Activated CD4-positive, alpha-beta T cell treated with anti-CD3 and anti-CD28 coated beads for 36 hours (primary cell): Measurements from ENCODE around the gene FOXP4. TPM values are rescaled to one million over a fixed set of nuclear protein-coding genes. Genes with fewer than 3 reads are reported as not detected.

Experiments
- ATAC-seq: fragments of 200-7000 bp; cut with Tn5 transposase; one replicate; pipeline ENCODE4 v1.10.0; 2021; ENCODE audit warnings: mild to moderate bottlenecking, moderate library complexity
- CTCF ChIA-PET: fragments of 350-600 bp; sonication (Branson Sonifier 250); formaldehyde crosslinking; loops from one replicate; lab custom pipeline; 2021; ENCODE audit warnings: antibody characterized with exemption; lab: Charles Lee
- POLR2A ChIA-PET: fragments of 350-600 bp; sonication (Branson Sonifier 250); formaldehyde crosslinking; loops from one replicate; lab custom pipeline; 2021; ENCODE audit warnings: antibody characterized with exemption, inconsistent platforms; lab: Charles Lee
- DNase-seq: peaks from one replicate; pipeline ENCODE4 v3.0.0-alpha.2; 2020
- H3K27ac Mint-ChIP-seq: one replicate; pipeline ENCODE4 v1.8.0; 2021; ENCODE audit warnings: mixed read lengths
- H3K27me3 Mint-ChIP-seq: one replicate; pipeline ENCODE4 v1.8.0; 2021; ENCODE audit warnings: mixed read lengths
- H3K36me3 Mint-ChIP-seq: one replicate; pipeline ENCODE4 v1.8.0; 2021; ENCODE audit warnings: low read depth, mixed read lengths
- H3K4me1 Mint-ChIP-seq: one replicate; pipeline ENCODE4 v1.8.0; 2021; ENCODE audit warnings: mixed read lengths
- H3K4me3 Mint-ChIP-seq: one replicate; pipeline ENCODE4 v1.8.0; 2021; ENCODE audit warnings: mild to moderate bottlenecking, moderate library complexity, mixed read lengths
- H3K9me3 Mint-ChIP-seq: one replicate; pipeline ENCODE4 v1.8.0; 2021; ENCODE audit warnings: low read depth, mixed read lengths
- intact Hi-C, 2 experiments: fragments of 100-400 bp; cut with DNase I in 1 of 2; cut with micrococcal nuclease in 1 of 2; formaldehyde crosslinking; loops; one replicate each; pipeline versions ENCODE4 v1.14.2 to v1.15.1; 2022 to 2024; cut with DNase I, micrococcal nuclease
- total RNA-seq, 2 experiments: library from RNA; stranded (reverse); gene quantifications; one replicate each; pipeline ENCODE4 v1.2.3, GENCODE V29; 2021

FOXP4 gene
- total RNA-seq, 2 experiments from 2014 or later = 11.1 to 13.8 TPM

- intact Hi-C loops = loop anchor here in 1 of 2 experiments (5.0 kb wide), 2 partner anchors 87 to 133 kb away; no protein-coding TSS in a partner anchor
- H3K4me3 Mint-ChIP-seq = no peak overlapping the region
- H3K27me3 Mint-ChIP-seq = peaks cover 52% of the 10 kb centered on the region
- ATAC-seq = peak; percentile 57
- no peaks in the 10 kb centered on the region for H3K9me3 Mint-ChIP-seq
- no peak overlapping the region for H3K27ac Mint-ChIP-seq
- peak; percentile 52 for DNase-seq
- peaks cover 13% of the 10 kb centered on the region for H3K4me1 Mint-ChIP-seq
- CTCF ChIA-PET = interaction anchor here (0.9 kb wide), 1 partner anchor 79 kb away, joined by 3 read pairs; no protein-coding TSS in a partner anchor
- POLR2A ChIA-PET = no interaction called here
- no peaks in the 10 kb centered on the region for H3K36me3 Mint-ChIP-seq
These were observed 40.8 kb upstream of the FOXP4 start for GRCh38 chr6:41505122-41506049.

GRCh38 chr6:41508479-41508878, 37.7 kb upstream of the FOXP4 start:
- Mint-ChIP-seq H3K4me3 (no peak overlapping the region), H3K27ac (no peak overlapping the region), H3K4me1 (peaks cover 10% of the 10 kb centered on the region), H3K36me3 (no peaks in the 10 kb centered on the region), H3K27me3 (peaks cover 40% of the 10 kb centered on the region), H3K9me3 (no peaks in the 10 kb centered on the region)
- POLR2A ChIA-PET = no interaction called here
- no peak for DNase-seq
- no peak for ATAC-seq
- intact Hi-C loops = loop anchor here in 1 of 2 experiments (5.0 kb wide), 2 partner anchors 84 to 136 kb away; no protein-coding TSS in a partner anchor
- CTCF ChIA-PET = interaction anchor here (0.6 kb wide), 1 partner anchor 692 kb away, joined by 3 read pairs; no protein-coding TSS in a partner anchor

GRCh38 chr6:41509580-41509979, 36.6 kb upstream of the FOXP4 start:
- POLR2A ChIA-PET = no interaction called here
- H3K27ac Mint-ChIP-seq = no peak overlapping the region
- ATAC-seq (no peak), DNase-seq (no peak)
- peaks cover 5% of the 10 kb centered on the region for H3K4me1 Mint-ChIP-seq
- H3K36me3 Mint-ChIP-seq = no peaks in the 10 kb centered on the region
- no peaks in the 10 kb centered on the region for H3K9me3 Mint-ChIP-seq
- CTCF ChIA-PET = no interaction called here
- peaks cover 36% of the 10 kb centered on the region for H3K27me3 Mint-ChIP-seq
- intact Hi-C loops = loop anchor here in 1 of 2 experiments (5.0 kb wide), 2 partner anchors 83 to 137 kb away; no protein-coding TSS in a partner anchor
- no peak overlapping the region for H3K4me3 Mint-ChIP-seq

- no peak overlapping the region for H3K4me3 Mint-ChIP-seq
- H3K27ac Mint-ChIP-seq = no peak overlapping the region
- ChIA-PET CTCF (no interaction called here), POLR2A (no interaction called here)
- no peaks in the 10 kb centered on the region for H3K4me1 Mint-ChIP-seq
- H3K36me3 Mint-ChIP-seq = no peaks in the 10 kb centered on the region
- DNase-seq (no peak), ATAC-seq (no peak)
- no peaks in the 10 kb centered on the region for H3K9me3 Mint-ChIP-seq
- H3K27me3 Mint-ChIP-seq = peaks cover 19% of the 10 kb centered on the region
- intact Hi-C loops = no loop called here
These were observed 34.6 kb upstream of the FOXP4 start for GRCh38 chr6:41511443-41512060.

- ATAC-seq = no peak
- ChIA-PET POLR2A (no interaction called here), CTCF (no interaction called here)
- Mint-ChIP-seq H3K4me3 (no peak overlapping the region), H3K27me3 (peaks cover 16% of the 10 kb centered on the region), H3K9me3 (no peaks in the 10 kb centered on the region), H3K4me1 (no peaks in the 10 kb centered on the region), H3K27ac (no peak overlapping the region), H3K36me3 (no peaks in the 10 kb centered on the region)
- no peak for DNase-seq
- intact Hi-C loops = no loop called here
These were observed 34.0 kb upstream of the FOXP4 start for GRCh38 chr6:41512146-41512701.

- intact Hi-C loops = no loop called here
- ATAC-seq (no peak), DNase-seq (no peak)
- Mint-ChIP-seq H3K36me3 (no peaks in the 10 kb centered on the region), H3K9me3 (no peaks in the 10 kb centered on the region), H3K4me1 (no peaks in the 10 kb centered on the region), H3K27ac (no peak overlapping the region), H3K4me3 (no peak overlapping the region), H3K27me3 (peaks cover 5% of the 10 kb centered on the region)
- ChIA-PET POLR2A (no interaction called here), CTCF (no interaction called here)
These were observed 30.2 kb upstream of the FOXP4 start for GRCh38 chr6:41515995-41516394.

GRCh38 chr6:41518118-41518517, 28.1 kb upstream of the FOXP4 start:
- no peak overlapping the region for H3K27ac Mint-ChIP-seq
- H3K9me3 Mint-ChIP-seq = no peaks in the 10 kb centered on the region
- no peaks in the 10 kb centered on the region for H3K4me1 Mint-ChIP-seq
- no peak for DNase-seq
- POLR2A ChIA-PET = no interaction called here
- H3K4me3 Mint-ChIP-seq = no peak overlapping the region
- ATAC-seq = no peak
- H3K36me3 Mint-ChIP-seq = no peaks in the 10 kb centered on the region
- peaks cover 10% of the 10 kb centered on the region for H3K27me3 Mint-ChIP-seq
- CTCF ChIA-PET = interaction anchor here (0.6 to 1.4 kb wide), 4 partner anchors 13 to 85 kb away, joined by 3 read pairs; no protein-coding TSS in a partner anchor
- intact Hi-C loops = no loop called here

- H3K9me3 Mint-ChIP-seq = no peaks in the 10 kb centered on the region
These were observed 26.9 kb upstream of the FOXP4 start for GRCh38 chr6:41519305-41519744.

GRCh38 chr6:41519745-41520699, 26.2 kb upstream of the FOXP4 start:
- POLR2A ChIA-PET = no interaction called here
- CTCF ChIA-PET = no interaction called here
- peaks cover 9% of the 10 kb centered on the region for H3K27me3 Mint-ChIP-seq
- H3K36me3 Mint-ChIP-seq = no peaks in the 10 kb centered on the region
- no peak overlapping the region for H3K27ac Mint-ChIP-seq
- H3K4me1 Mint-ChIP-seq = no peaks in the 10 kb centered on the region
- H3K4me3 Mint-ChIP-seq = no peak overlapping the region
- DNase-seq = no peak
- no peaks in the 10 kb centered on the region for H3K9me3 Mint-ChIP-seq
- intact Hi-C loops = no loop called here
- ATAC-seq = no peak

More at GRCh38 chr6:41519305-41519744, 26.9 kb upstream of the FOXP4 start:
- POLR2A ChIA-PET = no interaction called here
- CTCF ChIA-PET = no interaction called here
- Mint-ChIP-seq H3K27ac (no peak overlapping the region), H3K36me3 (no peaks in the 10 kb centered on the region), H3K27me3 (peaks cover 5% of the 10 kb centered on the region), H3K4me3 (no peak overlapping the region), H3K4me1 (no peaks in the 10 kb centered on the region)
- intact Hi-C loops = no loop called here
- DNase-seq = no peak
- ATAC-seq = no peak

- Mint-ChIP-seq H3K36me3 (no peaks in the 10 kb centered on the region), H3K4me3 (no peak overlapping the region), H3K27me3 (peaks cover 11% of the 10 kb centered on the region), H3K9me3 (no peaks in the 10 kb centered on the region), H3K27ac (no peak overlapping the region), H3K4me1 (no peaks in the 10 kb centered on the region)
- intact Hi-C loops = no loop called here
- DNase-seq = no peak
- ChIA-PET POLR2A (no interaction called here), CTCF (no interaction called here)
- ATAC-seq = no peak
These were observed 23.2 kb upstream of the FOXP4 start for GRCh38 chr6:41522780-41523548.
